GM23338 (cell line): ENCODE data around the gene SP6. TPM values are rescaled to one million over a fixed set of nuclear protein-coding genes. Genes with fewer than 3 reads are reported as not detected.

Experiments
- ATAC-seq: fragments of 200-7000 bp; cut with Tn5 transposase; 3 replicates; pipeline ENCODE4 v1.9.1; 2020
- DNase-seq: peaks from one replicate; pipeline ENCODE4 v3.0.0-alpha.2; 2015; ENCODE audit warnings: low spot score
- H2AFZ ChIP-seq: fragments of 200-600 bp; sonication (generic); 2 replicates; pipeline ENCODE4 v1.8.0; 2016; ENCODE audit warnings: antibody characterized with exemption, mild to moderate bottlenecking, moderate library complexity
- H3F3A ChIP-seq: fragments of 200-600 bp; sonication (generic); replicated peaks from 2 replicates; pipeline ENCODE4 v1.8.0; 2017; ENCODE audit warnings: antibody characterized with exemption, mixed run types, low read depth
- H3K27ac ChIP-seq: fragments of 200-600 bp; sonication (generic); 2 replicates; pipeline ENCODE4 v1.6.1; 2016; ENCODE audit warnings: low read depth
- H3K27me3 ChIP-seq: fragments of 200-600 bp; sonication (generic); 2 replicates; pipeline ENCODE4 v1.8.0; 2016; ENCODE audit warnings: mild to moderate bottlenecking, mixed run types, moderate library complexity; ENCODE audit not compliant: insufficient read depth
- H3K36me3 ChIP-seq: fragments of 200-600 bp; sonication (generic); 2 replicates; pipeline ENCODE4 v1.8.0; 2016; ENCODE audit warnings: mild to moderate bottlenecking; ENCODE audit not compliant: insufficient read depth
- H3K4me1 ChIP-seq: fragments of 200-600 bp; sonication (generic); 2 replicates; pipeline ENCODE4 v1.8.0; 2016; ENCODE audit warnings: mild to moderate bottlenecking, moderate library complexity; ENCODE audit not compliant: insufficient read depth
- H3K4me2 ChIP-seq: fragments of 200-600 bp; sonication (generic); 2 replicates; pipeline ENCODE4 v1.7.1; 2017; ENCODE audit warnings: mixed run types
- H3K4me3 ChIP-seq: fragments of 200-600 bp; sonication (generic); 2 replicates; pipeline ENCODE4 v1.6.1; 2016; ENCODE audit warnings: mixed run types
- H3K79me2 ChIP-seq: fragments of 200-600 bp; sonication (generic); replicated peaks from 2 replicates; pipeline ENCODE4 v1.8.0; 2017; ENCODE audit warnings: mild to moderate bottlenecking; ENCODE audit not compliant: insufficient read depth
- H3K9me2 ChIP-seq: fragments of 200-600 bp; sonication (generic); 2 replicates; pipeline ENCODE4 v1.8.0; 2017; ENCODE audit not compliant: insufficient read depth
- H4K20me1 ChIP-seq: fragments of 200-600 bp; sonication (generic); replicated peaks from 2 replicates; pipeline ENCODE4 v1.8.0; 2017; ENCODE audit warnings: mild to moderate bottlenecking; ENCODE audit not compliant: insufficient read depth
- H3K27ac Mint-ChIP-seq: 2 replicates; pipeline ENCODE4 v1.8.0; 2020; ENCODE audit warnings: inconsistent platforms, mild to moderate bottlenecking, moderate library complexity, mixed read lengths
- H3K27me3 Mint-ChIP-seq: 3 replicates; pipeline ENCODE4 v1.8.0; 2022; ENCODE audit warnings: low read depth, mild to moderate bottlenecking, moderate library complexity, mixed read lengths, inconsistent platforms; ENCODE audit not compliant: insufficient read depth, poor library complexity
- H3K36me3 Mint-ChIP-seq: 3 replicates; pipeline ENCODE4 v1.8.0; 2021; ENCODE audit warnings: low read depth, mild to moderate bottlenecking, inconsistent platforms, moderate library complexity, mixed read lengths
- H3K4me1 Mint-ChIP-seq: 3 replicates; pipeline ENCODE4 v1.8.0; 2020; ENCODE audit warnings: mild to moderate bottlenecking, inconsistent platforms, mixed read lengths
- H3K4me3 Mint-ChIP-seq: 3 replicates; pipeline ENCODE4 v1.8.0; 2021; ENCODE audit warnings: moderate library complexity, mild to moderate bottlenecking, inconsistent platforms, mixed read lengths
- H3K9me3 Mint-ChIP-seq: 3 replicates; pipeline ENCODE4 v1.8.0; 2020; ENCODE audit warnings: moderate library complexity, mild to moderate bottlenecking, inconsistent platforms, mixed read lengths
- EZH2 ChIP-seq: fragments of 200-600 bp; sonication (generic); IDR thresholded peaks from one replicate; pipeline ENCODE4 v1.8.0; 2017; ENCODE audit warnings: antibody characterized with exemption, mild to moderate bottlenecking, low read depth; ENCODE audit not compliant: unreplicated experiment
- EZH2phosphoT487 ChIP-seq: fragments of 200-600 bp; sonication (generic); IDR thresholded peaks from one replicate; pipeline ENCODE4 v1.8.1; 2018; ENCODE audit warnings: antibody characterized with exemption; ENCODE audit not compliant: unreplicated experiment
- JUNB ChIP-seq: IDR thresholded peaks from one replicate; pipeline ENCODE4 v1.6.1; 2016; ENCODE audit warnings: antibody characterized with exemption; ENCODE audit not compliant: unreplicated experiment
- NANOG ChIP-seq: IDR thresholded peaks from 2 replicates; pipeline ENCODE4 v1.6.1; 2016; ENCODE audit warnings: antibody characterized with exemption, borderline replicate concordance
- ZNF114 ChIP-seq: fragments of 250-450 bp; sonication (Bioruptor Pico); IDR thresholded peaks from 2 replicates; pipeline ENCODE4 v1.5.0; 2020; ENCODE audit warnings: mild to moderate bottlenecking, moderate library complexity
- ZNF331 ChIP-seq: fragments of 250-450 bp; sonication (Bioruptor Pico); IDR thresholded peaks from 2 replicates; pipeline ENCODE4 v1.5.0; 2020; ENCODE audit warnings: low read depth, mild to moderate bottlenecking, moderate library complexity
- polyA plus RNA-seq: library from polyadenylated mRNA; unstranded; fragments of >200 nt; fragmentation: Nextera tagmentation; extraction: Ambion mirVana; gene quantifications from 2 replicates; pipeline ENCODE4 v1.2.1, GENCODE V29; 2016
- total RNA-seq: library from RNA; depleted of rRNA; stranded (reverse); fragments of >200 nt; shearing (Covaris generic); gene quantifications from 2 replicates; pipeline ENCODE4 v1.2.3, GENCODE V29; 2014
- TF ChIP-seq, protein P1 (sequence below): IDR thresholded peaks from one replicate; pipeline ENCODE4 v1.6.1; 2018; ENCODE audit warnings: antibody characterized with exemption; ENCODE audit not compliant: unreplicated experiment
- TF ChIP-seq, protein P2 (sequence below): IDR thresholded peaks from 2 replicates; pipeline ENCODE4 v1.6.1; 2016; ENCODE audit warnings: antibody characterized with exemption
- TF ChIP-seq, protein P3 (sequence below), 2 experiments: fragments of 200-600 bp in 1 of 2; sonication (generic) in 1 of 2; conservative IDR thresholded peaks; 2 replicates each; pipeline versions ENCODE4 v1.5.1 to v1.6.1; 2016 to 2017; ENCODE audit warnings: antibody characterized with exemption in 2 of 2, low read depth in 2 of 2, mild to moderate bottlenecking in 2 of 2, moderate library complexity in 1 of 2
- TF ChIP-seq, protein P4 (sequence below): fragments of 250-450 bp; sonication (Bioruptor Pico); IDR thresholded peaks from 2 replicates; pipeline ENCODE4 v1.5.0; 2020; ENCODE audit warnings: mild to moderate bottlenecking, moderate library complexity

The SP6 gene
- total and polyA plus RNA-seq, 2 experiments from 2014 or later, result 0.13 to 1.0 TPM

DNA sequence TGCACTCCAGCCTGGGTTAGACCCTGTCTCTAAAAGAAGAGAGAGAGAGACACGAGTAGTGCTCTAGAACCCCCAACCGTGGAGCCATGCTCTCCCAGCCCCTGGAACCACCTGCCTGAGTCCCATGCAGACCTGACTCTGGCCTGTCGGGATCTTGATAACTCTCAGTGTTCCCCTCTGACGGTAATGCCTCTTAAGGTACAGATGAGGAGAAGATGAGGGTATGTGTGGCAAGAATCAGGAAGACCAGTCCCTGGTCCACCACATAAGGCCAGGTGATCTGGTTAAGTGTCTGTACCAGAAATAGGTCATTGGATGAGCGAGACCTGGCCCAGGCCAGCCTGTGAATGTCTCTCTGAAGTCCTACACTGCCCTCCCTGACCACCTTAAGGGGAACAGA, 47.8 kb downstream of the SP6 start:
- Mint-ChIP-seq H3K27me3 (peaks cover 8% of the 10 kb centered on the region), H3K4me3 (no peak overlapping the region)

More for the DNA sequence above, 47.8 kb downstream of the SP6 start:
- Histone ChIP-seq H3K4me1 (no peaks in the 10 kb centered on the region), H3K79me2 (no peaks in the 10 kb centered on the region), H3K36me3 (no peaks in the 10 kb centered on the region), H3K27ac (no peak overlapping the region), H3K9me2 (no peaks in the 10 kb centered on the region), H3K4me3 (no peak overlapping the region), H3F3A (no peaks in the 10 kb centered on the region), H4K20me1 (no peaks in the 10 kb centered on the region; the same call in 1 of the 2 replicates), H3K27me3 (no peaks in the 10 kb centered on the region), H2AFZ (no peak overlapping the region), H3K4me2 (no peak overlapping the region)
- TF ChIP-seq, protein P1, sequence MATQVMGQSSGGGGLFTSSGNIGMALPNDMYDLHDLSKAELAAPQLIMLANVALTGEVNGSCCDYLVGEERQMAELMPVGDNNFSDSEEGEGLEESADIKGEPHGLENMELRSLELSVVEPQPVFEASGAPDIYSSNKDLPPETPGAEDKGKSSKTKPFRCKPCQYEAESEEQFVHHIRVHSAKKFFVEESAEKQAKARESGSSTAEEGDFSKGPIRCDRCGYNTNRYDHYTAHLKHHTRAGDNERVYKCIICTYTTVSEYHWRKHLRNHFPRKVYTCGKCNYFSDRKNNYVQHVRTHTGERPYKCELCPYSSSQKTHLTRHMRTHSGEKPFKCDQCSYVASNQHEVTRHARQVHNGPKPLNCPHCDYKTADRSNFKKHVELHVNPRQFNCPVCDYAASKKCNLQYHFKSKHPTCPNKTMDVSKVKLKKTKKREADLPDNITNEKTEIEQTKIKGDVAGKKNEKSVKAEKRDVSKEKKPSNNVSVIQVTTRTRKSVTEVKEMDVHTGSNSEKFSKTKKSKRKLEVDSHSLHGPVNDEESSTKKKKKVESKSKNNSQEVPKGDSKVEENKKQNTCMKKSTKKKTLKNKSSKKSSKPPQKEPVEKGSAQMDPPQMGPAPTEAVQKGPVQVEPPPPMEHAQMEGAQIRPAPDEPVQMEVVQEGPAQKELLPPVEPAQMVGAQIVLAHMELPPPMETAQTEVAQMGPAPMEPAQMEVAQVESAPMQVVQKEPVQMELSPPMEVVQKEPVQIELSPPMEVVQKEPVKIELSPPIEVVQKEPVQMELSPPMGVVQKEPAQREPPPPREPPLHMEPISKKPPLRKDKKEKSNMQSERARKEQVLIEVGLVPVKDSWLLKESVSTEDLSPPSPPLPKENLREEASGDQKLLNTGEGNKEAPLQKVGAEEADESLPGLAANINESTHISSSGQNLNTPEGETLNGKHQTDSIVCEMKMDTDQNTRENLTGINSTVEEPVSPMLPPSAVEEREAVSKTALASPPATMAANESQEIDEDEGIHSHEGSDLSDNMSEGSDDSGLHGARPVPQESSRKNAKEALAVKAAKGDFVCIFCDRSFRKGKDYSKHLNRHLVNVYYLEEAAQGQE, result no peak
- TF ChIP-seq, protein P2, sequence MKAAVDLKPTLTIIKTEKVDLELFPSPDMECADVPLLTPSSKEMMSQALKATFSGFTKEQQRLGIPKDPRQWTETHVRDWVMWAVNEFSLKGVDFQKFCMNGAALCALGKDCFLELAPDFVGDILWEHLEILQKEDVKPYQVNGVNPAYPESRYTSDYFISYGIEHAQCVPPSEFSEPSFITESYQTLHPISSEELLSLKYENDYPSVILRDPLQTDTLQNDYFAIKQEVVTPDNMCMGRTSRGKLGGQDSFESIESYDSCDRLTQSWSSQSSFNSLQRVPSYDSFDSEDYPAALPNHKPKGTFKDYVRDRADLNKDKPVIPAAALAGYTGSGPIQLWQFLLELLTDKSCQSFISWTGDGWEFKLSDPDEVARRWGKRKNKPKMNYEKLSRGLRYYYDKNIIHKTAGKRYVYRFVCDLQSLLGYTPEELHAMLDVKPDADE, result no peak
- TF ChIP-seq ZNF331 (CRISPR knock-in tag) (no peak), EZH2 (no peak), ZNF114 (CRISPR knock-in tag) (no peak), EZH2phosphoT487 (no peak), JUNB (no peak), NANOG (no peak)
- TF ChIP-seq, protein P3, sequence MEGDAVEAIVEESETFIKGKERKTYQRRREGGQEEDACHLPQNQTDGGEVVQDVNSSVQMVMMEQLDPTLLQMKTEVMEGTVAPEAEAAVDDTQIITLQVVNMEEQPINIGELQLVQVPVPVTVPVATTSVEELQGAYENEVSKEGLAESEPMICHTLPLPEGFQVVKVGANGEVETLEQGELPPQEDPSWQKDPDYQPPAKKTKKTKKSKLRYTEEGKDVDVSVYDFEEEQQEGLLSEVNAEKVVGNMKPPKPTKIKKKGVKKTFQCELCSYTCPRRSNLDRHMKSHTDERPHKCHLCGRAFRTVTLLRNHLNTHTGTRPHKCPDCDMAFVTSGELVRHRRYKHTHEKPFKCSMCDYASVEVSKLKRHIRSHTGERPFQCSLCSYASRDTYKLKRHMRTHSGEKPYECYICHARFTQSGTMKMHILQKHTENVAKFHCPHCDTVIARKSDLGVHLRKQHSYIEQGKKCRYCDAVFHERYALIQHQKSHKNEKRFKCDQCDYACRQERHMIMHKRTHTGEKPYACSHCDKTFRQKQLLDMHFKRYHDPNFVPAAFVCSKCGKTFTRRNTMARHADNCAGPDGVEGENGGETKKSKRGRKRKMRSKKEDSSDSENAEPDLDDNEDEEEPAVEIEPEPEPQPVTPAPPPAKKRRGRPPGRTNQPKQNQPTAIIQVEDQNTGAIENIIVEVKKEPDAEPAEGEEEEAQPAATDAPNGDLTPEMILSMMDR (conservative IDR thresholded peaks at IDR 0.05; ENCODE audit: low read depth in 2 of 2), result no peak
- TF ChIP-seq, protein P4, sequence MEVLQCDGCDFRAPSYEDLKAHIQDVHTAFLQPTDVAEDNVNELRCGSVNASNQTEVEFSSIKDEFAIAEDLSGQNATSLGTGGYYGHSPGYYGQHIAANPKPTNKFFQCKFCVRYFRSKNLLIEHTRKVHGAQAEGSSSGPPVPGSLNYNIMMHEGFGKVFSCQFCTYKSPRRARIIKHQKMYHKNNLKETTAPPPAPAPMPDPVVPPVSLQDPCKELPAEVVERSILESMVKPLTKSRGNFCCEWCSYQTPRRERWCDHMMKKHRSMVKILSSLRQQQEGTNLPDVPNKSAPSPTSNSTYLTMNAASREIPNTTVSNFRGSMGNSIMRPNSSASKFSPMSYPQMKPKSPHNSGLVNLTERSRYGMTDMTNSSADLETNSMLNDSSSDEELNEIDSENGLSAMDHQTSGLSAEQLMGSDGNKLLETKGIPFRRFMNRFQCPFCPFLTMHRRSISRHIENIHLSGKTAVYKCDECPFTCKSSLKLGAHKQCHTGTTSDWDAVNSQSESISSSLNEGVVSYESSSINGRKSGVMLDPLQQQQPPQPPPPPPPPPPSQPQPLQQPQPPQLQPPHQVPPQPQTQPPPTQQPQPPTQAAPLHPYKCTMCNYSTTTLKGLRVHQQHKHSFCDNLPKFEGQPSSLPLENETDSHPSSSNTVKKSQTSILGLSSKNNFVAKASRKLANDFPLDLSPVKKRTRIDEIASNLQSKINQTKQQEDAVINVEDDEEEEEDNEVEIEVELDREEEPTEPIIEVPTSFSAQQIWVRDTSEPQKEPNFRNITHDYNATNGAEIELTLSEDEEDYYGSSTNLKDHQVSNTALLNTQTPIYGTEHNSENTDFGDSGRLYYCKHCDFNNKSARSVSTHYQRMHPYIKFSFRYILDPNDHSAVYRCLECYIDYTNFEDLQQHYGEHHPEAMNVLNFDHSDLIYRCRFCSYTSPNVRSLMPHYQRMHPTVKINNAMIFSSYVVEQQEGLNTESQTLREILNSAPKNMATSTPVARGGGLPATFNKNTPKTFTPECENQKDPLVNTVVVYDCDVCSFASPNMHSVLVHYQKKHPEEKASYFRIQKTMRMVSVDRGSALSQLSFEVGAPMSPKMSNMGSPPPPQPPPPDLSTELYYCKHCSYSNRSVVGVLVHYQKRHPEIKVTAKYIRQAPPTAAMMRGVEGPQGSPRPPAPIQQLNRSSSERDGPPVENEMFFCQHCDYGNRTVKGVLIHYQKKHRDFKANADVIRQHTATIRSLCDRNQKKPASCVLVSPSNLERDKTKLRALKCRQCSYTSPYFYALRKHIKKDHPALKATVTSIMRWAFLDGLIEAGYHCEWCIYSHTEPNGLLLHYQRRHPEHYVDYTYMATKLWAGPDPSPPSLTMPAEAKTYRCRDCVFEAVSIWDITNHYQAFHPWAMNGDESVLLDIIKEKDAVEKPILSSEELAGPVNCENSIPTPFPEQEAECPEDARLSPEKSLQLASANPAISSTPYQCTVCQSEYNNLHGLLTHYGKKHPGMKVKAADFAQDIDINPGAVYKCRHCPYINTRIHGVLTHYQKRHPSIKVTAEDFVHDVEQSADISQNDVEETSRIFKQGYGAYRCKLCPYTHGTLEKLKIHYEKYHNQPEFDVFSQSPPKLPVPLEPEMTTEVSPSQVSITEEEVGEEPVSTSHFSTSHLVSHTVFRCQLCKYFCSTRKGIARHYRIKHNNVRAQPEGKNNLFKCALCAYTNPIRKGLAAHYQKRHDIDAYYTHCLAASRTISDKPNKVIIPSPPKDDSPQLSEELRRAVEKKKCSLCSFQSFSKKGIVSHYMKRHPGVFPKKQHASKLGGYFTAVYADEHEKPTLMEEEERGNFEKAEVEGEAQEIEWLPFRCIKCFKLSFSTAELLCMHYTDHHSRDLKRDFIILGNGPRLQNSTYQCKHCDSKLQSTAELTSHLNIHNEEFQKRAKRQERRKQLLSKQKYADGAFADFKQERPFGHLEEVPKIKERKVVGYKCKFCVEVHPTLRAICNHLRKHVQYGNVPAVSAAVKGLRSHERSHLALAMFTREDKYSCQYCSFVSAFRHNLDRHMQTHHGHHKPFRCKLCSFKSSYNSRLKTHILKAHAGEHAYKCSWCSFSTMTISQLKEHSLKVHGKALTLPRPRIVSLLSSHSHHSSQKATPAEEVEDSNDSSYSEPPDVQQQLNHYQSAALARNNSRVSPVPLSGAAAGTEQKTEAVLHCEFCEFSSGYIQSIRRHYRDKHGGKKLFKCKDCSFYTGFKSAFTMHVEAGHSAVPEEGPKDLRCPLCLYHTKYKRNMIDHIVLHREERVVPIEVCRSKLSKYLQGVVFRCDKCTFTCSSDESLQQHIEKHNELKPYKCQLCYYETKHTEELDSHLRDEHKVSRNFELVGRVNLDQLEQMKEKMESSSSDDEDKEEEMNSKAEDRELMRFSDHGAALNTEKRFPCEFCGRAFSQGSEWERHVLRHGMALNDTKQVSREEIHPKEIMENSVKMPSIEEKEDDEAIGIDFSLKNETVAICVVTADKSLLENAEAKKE (CRISPR knock-in tag), result no peak
- DNase-seq (no peak), ATAC-seq (no peak)
- H3K9me3 Mint-ChIP-seq, result no peaks in the 10 kb centered on the region
- no peak overlapping the region for H3K27ac Mint-ChIP-seq
- no peaks in the 10 kb centered on the region for H3K36me3 Mint-ChIP-seq
- H3K4me1 Mint-ChIP-seq, result no peaks in the 10 kb centered on the region
